ENCODE data around the gene PLA2G4B.

PLA2G4B gene

DNA sequence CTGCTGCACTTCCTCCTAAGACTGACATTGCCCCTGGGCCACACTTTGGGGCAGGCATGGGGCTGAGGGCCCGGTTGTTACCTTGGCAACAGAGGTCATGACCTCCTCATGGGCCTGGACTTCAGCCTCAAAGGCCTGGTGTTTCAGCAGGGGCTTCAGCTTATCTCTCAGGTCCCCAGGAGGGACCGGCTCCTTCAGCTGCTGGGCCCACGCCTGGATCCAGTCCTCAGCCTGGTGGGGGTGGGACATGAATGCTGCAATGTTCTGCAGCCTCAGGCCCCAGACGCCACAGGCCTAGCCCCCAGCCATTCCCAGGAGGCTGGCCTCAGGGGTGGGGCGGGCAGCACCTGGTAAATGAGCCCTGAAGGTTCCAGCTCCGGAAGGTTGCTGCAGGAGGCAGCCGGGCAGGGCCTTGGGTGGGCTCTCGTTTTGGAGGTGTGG, 27.6 kb downstream of the PLA2G4B start:
- H4K20me1 ChIP-seq (ENCODE audit: insufficient read depth): no peaks in the 10 kb centered on the region
- H3K4me3 ChIP-seq (IDR thresholded peaks at IDR 0.05; ENCODE audit: insufficient read depth, low read depth, low read length): no peak overlapping the region
- H3K36me3 ChIP-seq (ENCODE audit: insufficient read depth): no peaks in the 10 kb centered on the region
- no peak overlapping the region for H3K4me2 ChIP-seq
- TF ChIP-seq, protein P1, sequence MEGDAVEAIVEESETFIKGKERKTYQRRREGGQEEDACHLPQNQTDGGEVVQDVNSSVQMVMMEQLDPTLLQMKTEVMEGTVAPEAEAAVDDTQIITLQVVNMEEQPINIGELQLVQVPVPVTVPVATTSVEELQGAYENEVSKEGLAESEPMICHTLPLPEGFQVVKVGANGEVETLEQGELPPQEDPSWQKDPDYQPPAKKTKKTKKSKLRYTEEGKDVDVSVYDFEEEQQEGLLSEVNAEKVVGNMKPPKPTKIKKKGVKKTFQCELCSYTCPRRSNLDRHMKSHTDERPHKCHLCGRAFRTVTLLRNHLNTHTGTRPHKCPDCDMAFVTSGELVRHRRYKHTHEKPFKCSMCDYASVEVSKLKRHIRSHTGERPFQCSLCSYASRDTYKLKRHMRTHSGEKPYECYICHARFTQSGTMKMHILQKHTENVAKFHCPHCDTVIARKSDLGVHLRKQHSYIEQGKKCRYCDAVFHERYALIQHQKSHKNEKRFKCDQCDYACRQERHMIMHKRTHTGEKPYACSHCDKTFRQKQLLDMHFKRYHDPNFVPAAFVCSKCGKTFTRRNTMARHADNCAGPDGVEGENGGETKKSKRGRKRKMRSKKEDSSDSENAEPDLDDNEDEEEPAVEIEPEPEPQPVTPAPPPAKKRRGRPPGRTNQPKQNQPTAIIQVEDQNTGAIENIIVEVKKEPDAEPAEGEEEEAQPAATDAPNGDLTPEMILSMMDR (conservative IDR thresholded peaks at IDR 0.05; ENCODE audit: low read depth, low read length): no peak
- no peak overlapping the region for H2AFZ ChIP-seq (ENCODE audit: low read depth)
- H3K27me3 ChIP-seq (ENCODE audit: insufficient read depth, low read depth): peaks cover 52% of the 10 kb centered on the region
- H3K79me2 ChIP-seq (ENCODE audit: insufficient read depth, low read depth): no peaks in the 10 kb centered on the region
- no peak overlapping the region for H3K9ac ChIP-seq
- no peak overlapping the region for H3K27ac ChIP-seq
- no peaks in the 10 kb centered on the region for H3K4me1 ChIP-seq (ENCODE audit: low read depth, poor library complexity, severe bottlenecking)

DNA sequence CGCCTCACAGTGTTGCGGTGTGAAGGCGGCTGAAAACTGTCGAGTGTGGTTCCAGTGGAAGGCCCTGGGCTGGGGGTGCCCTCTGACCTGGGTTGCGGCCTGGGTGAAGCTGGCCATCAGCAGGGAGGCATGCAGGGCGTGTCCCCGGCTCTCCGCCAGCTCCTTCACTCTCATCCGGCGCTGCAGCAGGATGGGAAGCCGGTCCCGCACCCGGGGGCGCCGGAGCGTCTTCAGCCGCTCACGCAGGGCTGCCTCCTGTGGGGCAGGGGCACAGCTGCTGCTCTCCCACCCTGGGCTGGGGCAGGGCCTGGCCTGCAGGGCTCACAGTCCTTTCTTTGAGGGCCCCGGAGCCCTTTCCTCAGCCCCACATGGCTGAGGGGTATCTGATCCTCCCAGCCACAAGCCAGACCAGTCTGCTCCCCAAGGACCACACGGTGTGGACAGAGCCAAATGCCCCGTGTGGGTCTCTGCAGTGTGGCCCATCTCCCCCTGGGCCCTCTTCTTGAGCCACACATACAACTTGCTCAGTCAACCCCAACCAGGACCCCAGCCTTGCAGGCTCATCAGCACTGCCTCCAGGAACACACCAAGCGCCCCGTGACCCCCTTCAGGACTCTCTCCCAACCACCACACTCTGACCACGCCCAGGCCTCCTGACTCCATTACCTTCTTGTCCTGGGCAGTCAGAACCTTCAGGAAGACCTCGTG, 28.4 kb downstream of the PLA2G4B start:
- TF ChIP-seq, protein P1 (conservative IDR thresholded peaks at IDR 0.05; ENCODE audit: low read depth, low read length): no peak
- Histone ChIP-seq H2AFZ (ENCODE audit: low read depth) (no peak overlapping the region), H4K20me1 (ENCODE audit: insufficient read depth) (no peaks in the 10 kb centered on the region), H3K36me3 (ENCODE audit: insufficient read depth) (no peaks in the 10 kb centered on the region), H3K9ac (no peak overlapping the region), H3K79me2 (ENCODE audit: insufficient read depth, low read depth) (no peaks in the 10 kb centered on the region), H3K27ac (no peak overlapping the region), H3K4me1 (ENCODE audit: low read depth, poor library complexity, severe bottlenecking) (no peaks in the 10 kb centered on the region), H3K27me3 (ENCODE audit: insufficient read depth, low read depth) (peaks cover 59% of the 10 kb centered on the region), H3K4me2 (no peak overlapping the region), H3K4me3 (IDR thresholded peaks at IDR 0.05; ENCODE audit: insufficient read depth, low read depth, low read length) (no peak overlapping the region)

DNA sequence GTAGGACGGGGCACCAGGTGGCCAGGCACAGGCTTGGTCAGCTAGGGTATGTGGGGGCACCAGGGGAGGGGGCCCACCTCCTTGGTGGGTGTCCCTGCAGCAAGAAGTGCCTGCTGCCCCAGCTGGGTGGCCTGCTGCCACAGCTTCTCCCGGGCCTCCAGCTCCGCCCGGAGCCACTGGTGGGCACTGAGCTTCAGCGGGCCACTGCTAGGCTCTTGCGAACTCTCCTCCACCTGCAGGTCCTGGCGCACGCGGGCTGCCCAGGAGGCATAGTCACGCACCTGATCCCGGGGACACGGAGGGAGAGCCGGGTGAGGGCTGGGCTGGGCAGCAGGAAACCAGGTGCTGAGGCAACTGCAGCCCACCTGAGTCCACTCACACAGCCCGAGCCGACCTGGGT, 29.7 kb downstream of the PLA2G4B start:
- no peaks in the 10 kb centered on the region for H4K20me1 ChIP-seq (ENCODE audit: insufficient read depth)
- H3K79me2 ChIP-seq (ENCODE audit: insufficient read depth, low read depth): no peaks in the 10 kb centered on the region
- no peaks in the 10 kb centered on the region for H3K36me3 ChIP-seq (ENCODE audit: insufficient read depth)
- no peaks in the 10 kb centered on the region for H3K4me1 ChIP-seq (ENCODE audit: low read depth, poor library complexity, severe bottlenecking)
- H3K27ac ChIP-seq: no peak overlapping the region
- no peak overlapping the region for H3K4me3 ChIP-seq (IDR thresholded peaks at IDR 0.05; ENCODE audit: insufficient read depth, low read depth, low read length)
- H3K9ac ChIP-seq: no peak overlapping the region
- H2AFZ ChIP-seq (ENCODE audit: low read depth): no peak overlapping the region
- peaks cover 64% of the 10 kb centered on the region for H3K27me3 ChIP-seq (ENCODE audit: insufficient read depth, low read depth)
- TF ChIP-seq, protein P1 (conservative IDR thresholded peaks at IDR 0.05; ENCODE audit: low read depth, low read length): no peak
- no peak overlapping the region for H3K4me2 ChIP-seq

GRCh38 chr15:41869770-41870688, 31.4 kb downstream of the PLA2G4B start:
- no peak overlapping the region for H2AFZ ChIP-seq (ENCODE audit: low read depth)
- H4K20me1 ChIP-seq (ENCODE audit: insufficient read depth): no peaks in the 10 kb centered on the region
- H3K4me1 ChIP-seq (ENCODE audit: low read depth, poor library complexity, severe bottlenecking): no peaks in the 10 kb centered on the region
- no peak overlapping the region for H3K4me2 ChIP-seq
- H3K9ac ChIP-seq: no peak overlapping the region
- no peak overlapping the region for H3K4me3 ChIP-seq (IDR thresholded peaks at IDR 0.05; ENCODE audit: insufficient read depth, low read depth, low read length)
- H3K27me3 ChIP-seq (ENCODE audit: insufficient read depth, low read depth): peaks cover 63% of the 10 kb centered on the region
- H3K27ac ChIP-seq: no peak overlapping the region
- H3K79me2 ChIP-seq (ENCODE audit: insufficient read depth, low read depth): no peaks in the 10 kb centered on the region
- TF ChIP-seq, protein P1 (conservative IDR thresholded peaks at IDR 0.05; ENCODE audit: low read depth, low read length): no peak
- no peaks in the 10 kb centered on the region for H3K36me3 ChIP-seq (ENCODE audit: insufficient read depth)
